Measurements from ENCODE around the gene RBM24.

RBM24 gene

GRCh38 chr6:17341117-17341805 is 60.1 kb downstream of the RBM24 start:
- no peak for DNase-seq (ENCODE audit: low spot score in 2 of 2)
- Mint-ChIP-seq H3K27ac (no peak overlapping the region), H3K36me3 (no peaks in the 10 kb centered on the region), H3K4me1 (no peaks in the 10 kb centered on the region), H3K27me3 (peaks cover 5% of the 10 kb centered on the region), H3K9me3 (peaks cover 4% of the 10 kb centered on the region), H3K4me3 (no peak overlapping the region)
- no peak for ATAC-seq (ENCODE audit: low read depth)

- H3K36me3 Mint-ChIP-seq = no peaks in the 10 kb centered on the region
- ATAC-seq (ENCODE audit: low read depth) (no peak), DNase-seq (ENCODE audit: low spot score in 2 of 2) (no peak)
- H3K27ac Mint-ChIP-seq = no peak overlapping the region
- no peaks in the 10 kb centered on the region for H3K4me1 Mint-ChIP-seq
- H3K4me3 Mint-ChIP-seq = no peak overlapping the region
- H3K9me3 Mint-ChIP-seq = peaks cover 4% of the 10 kb centered on the region
- peaks cover 5% of the 10 kb centered on the region for H3K27me3 Mint-ChIP-seq
Observed at GRCh38 chr6:17341891-17342290, 60.7 kb downstream of the RBM24 start.

DNA sequence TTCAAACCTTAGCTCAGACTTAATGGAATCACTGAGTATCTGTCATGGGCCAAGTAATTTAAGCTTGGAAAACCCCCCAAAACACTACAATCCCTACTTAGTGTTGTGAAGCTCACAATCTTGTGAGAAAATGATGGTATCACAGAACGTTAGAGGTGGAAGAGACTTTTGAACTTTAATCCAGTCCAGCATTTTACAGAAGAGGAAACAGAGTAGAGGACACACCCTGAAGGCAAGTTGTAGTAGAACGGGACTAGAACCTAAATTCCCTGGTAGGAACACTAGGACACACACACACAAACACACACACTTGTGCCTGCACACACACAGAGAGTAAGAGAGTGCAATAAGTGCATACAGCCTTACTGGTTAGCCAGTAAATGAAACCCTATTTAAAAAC is 62.1 kb downstream of the RBM24 start:
- ATAC-seq (ENCODE audit: low read depth) (no peak), DNase-seq (ENCODE audit: low spot score in 2 of 2) (no peak)
- H3K27ac Mint-ChIP-seq = no peak overlapping the region
- H3K36me3 Mint-ChIP-seq = no peaks in the 10 kb centered on the region
- H3K4me3 Mint-ChIP-seq = no peak overlapping the region
- H3K4me1 Mint-ChIP-seq = no peaks in the 10 kb centered on the region
- H3K9me3 Mint-ChIP-seq = peaks cover 4% of the 10 kb centered on the region
- H3K27me3 Mint-ChIP-seq = peaks cover 5% of the 10 kb centered on the region

Measured in memory B cell (primary cell).